AG10803 (cell line): Measurements from ENCODE around the gene SPG7.

ENCODE experiments used
- DNase-seq: peaks from one replicate; pipeline ENCODE4 v3.0.0; 2010; ENCODE audit warnings: low read depth
- H3K4me3 ChIP-seq: 2 replicates; pipeline ENCODE4 v1.5.1; 2011; ENCODE audit warnings: mild to moderate bottlenecking, low read length, control low read depth
- CTCF ChIP-seq: conservative IDR thresholded peaks from 2 replicates; pipeline ENCODE4 v1.5.1; 2011; ENCODE audit warnings: mild to moderate bottlenecking, low read length, control low read depth, inconsistent platforms

SPG7 gene

GRCh38 chr16:89531821-89532526 is 23.8 kb downstream of the SPG7 start:
- no peak for TF ChIP-seq CTCF
- no peak for DNase-seq
- no peak overlapping the region for H3K4me3 ChIP-seq

- DNase-seq, result peak; percentile 42
- H3K4me3 ChIP-seq, result no peak overlapping the region
- no peak for TF ChIP-seq CTCF
Observed at GRCh38 chr16:89534252-89534756, 26.1 kb downstream of the SPG7 start.

GRCh38 chr16:89536371-89536770 is 28.2 kb downstream of the SPG7 start:
- TF ChIP-seq CTCF, result no peak
- H3K4me3 ChIP-seq, result no peak overlapping the region
- DNase-seq, result no peak

GRCh38 chr16:89536886-89537548 is 28.8 kb downstream of the SPG7 start:
- H3K4me3 ChIP-seq, result no peak overlapping the region
- peak; percentile 3 for DNase-seq
- no peak for TF ChIP-seq CTCF

- DNase-seq, result no peak
- H3K4me3 ChIP-seq, result no peak overlapping the region
- TF ChIP-seq CTCF, result no peak
Observed at GRCh38 chr16:89537549-89537925, 29.3 kb downstream of the SPG7 start.

- H3K4me3 ChIP-seq, result no peak overlapping the region
- no peak for TF ChIP-seq CTCF
- DNase-seq, result no peak
Observed at GRCh38 chr16:89538286-89538685, 30.1 kb downstream of the SPG7 start.

- no peak for TF ChIP-seq CTCF
- no peak for DNase-seq
- H3K4me3 ChIP-seq, result no peak overlapping the region
Observed at GRCh38 chr16:89540557-89540956, 32.4 kb downstream of the SPG7 start.
